Esophagus muscularis mucosa (tissue), 4 donors: ENCODE data around the gene PJA1.

ENCODE experiments used
- EP300 ChIP-seq: sonication (generic); formaldehyde crosslinking; IDR thresholded peaks from one replicate; pipeline ENCODE4 v1.6.1; 2017; ENCODE audit warnings: antibody characterized with exemption
- POLR2A ChIP-seq: fragments of 450-650 bp; IDR thresholded peaks from one replicate; pipeline ENCODE4 v1.6.1; 2017; ENCODE audit warnings: antibody characterized with exemption, moderate library complexity, mild to moderate bottlenecking, low read depth
- POLR2AphosphoS5 ChIP-seq, 2 donors: sonication (generic); formaldehyde crosslinking; IDR thresholded peaks; one replicate each; pipeline ENCODE4 v1.6.1; 2017; ENCODE audit warnings: antibody characterized with exemption in 2 of 2
- TF ChIP-seq, protein P1 (sequence below), 3 experiments: fragments of 200-600 bp in 2 of 3; fragments of 450-650 bp in 1 of 3; sonication (generic) in 2 of 3; IDR thresholded peaks; one replicate each; pipeline ENCODE4 v1.5.1; 2017 to 2019; ENCODE audit warnings: antibody characterized with exemption in 3 of 3, mild to moderate bottlenecking in 2 of 3, moderate library complexity in 1 of 3

DNA sequence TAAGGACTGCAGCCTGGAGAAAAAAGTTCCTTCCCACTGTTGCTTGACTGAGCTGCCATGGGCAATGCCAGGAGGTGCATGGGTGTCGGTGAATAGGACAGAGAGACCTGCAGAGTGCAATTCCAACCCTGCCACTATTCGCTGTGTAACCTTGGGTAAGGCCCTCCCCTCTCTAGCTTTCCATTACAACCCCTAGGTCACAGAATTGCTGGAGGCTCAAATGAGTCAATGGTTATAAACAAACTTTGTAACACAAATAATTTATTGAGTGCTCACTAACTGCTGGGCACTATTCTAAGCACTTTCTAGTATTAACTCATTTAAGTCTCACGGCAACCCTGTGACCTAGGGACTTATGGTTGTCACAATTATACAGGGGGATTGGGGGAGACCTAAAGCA lies 37.8 kb downstream of the PJA1 start:
- TF ChIP-seq POLR2A (no peak), POLR2AphosphoS5 (IDR thresholded peaks at IDR 0.05) (no peak), EP300 (no peak)
- TF ChIP-seq, protein P1, sequence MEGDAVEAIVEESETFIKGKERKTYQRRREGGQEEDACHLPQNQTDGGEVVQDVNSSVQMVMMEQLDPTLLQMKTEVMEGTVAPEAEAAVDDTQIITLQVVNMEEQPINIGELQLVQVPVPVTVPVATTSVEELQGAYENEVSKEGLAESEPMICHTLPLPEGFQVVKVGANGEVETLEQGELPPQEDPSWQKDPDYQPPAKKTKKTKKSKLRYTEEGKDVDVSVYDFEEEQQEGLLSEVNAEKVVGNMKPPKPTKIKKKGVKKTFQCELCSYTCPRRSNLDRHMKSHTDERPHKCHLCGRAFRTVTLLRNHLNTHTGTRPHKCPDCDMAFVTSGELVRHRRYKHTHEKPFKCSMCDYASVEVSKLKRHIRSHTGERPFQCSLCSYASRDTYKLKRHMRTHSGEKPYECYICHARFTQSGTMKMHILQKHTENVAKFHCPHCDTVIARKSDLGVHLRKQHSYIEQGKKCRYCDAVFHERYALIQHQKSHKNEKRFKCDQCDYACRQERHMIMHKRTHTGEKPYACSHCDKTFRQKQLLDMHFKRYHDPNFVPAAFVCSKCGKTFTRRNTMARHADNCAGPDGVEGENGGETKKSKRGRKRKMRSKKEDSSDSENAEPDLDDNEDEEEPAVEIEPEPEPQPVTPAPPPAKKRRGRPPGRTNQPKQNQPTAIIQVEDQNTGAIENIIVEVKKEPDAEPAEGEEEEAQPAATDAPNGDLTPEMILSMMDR (IDR thresholded peaks at IDR 0.05) = no peak
